A673 (cell line): ENCODE measurements around the gene PPAT. TPM values are rescaled to one million over a fixed set of nuclear protein-coding genes. Genes with fewer than 3 reads are reported as not detected.
A peak's percentile ranks its signal among the peaks of the same experiment; 100 is the strongest.

Experiments
- Bru-seq: library from RNA; stranded (reverse); fragments of 400-500 nt; gene quantifications from one replicate; lab custom pipeline; 2021; lab: Mats Ljungman, UMichigan
- BruChase-seq, 2 experiments: library from RNA; stranded (reverse); fragments of 400-500 nt; gene quantifications; one replicate each; lab custom pipeline; 2021; lab: Mats Ljungman, UMichigan
- BruUV-seq: library from RNA; stranded (reverse); fragments of 400-500 nt; replicated peaks from 2 replicates; lab custom pipeline; 2021; lab: Mats Ljungman, UMichigan
- CTCF ChIA-PET: fragments of 300-600 bp; sonication (Branson Sonifier 250); formaldehyde crosslinking; loops from one replicate; lab custom pipeline; 2022; ENCODE audit warnings: antibody characterized with exemption; lab: Charles Lee
- POLR2A ChIA-PET: fragments of 300-600 bp; sonication (Branson Sonifier 250); formaldehyde crosslinking; loops from one replicate; lab custom pipeline; 2022; ENCODE audit warnings: antibody characterized with exemption; ENCODE audit not compliant: low non-redundant PET; lab: Charles Lee
- DNase-seq: peaks from one replicate; pipeline ENCODE4 v3.0.0-alpha.2; 2015; ENCODE audit warnings: low spot score
- H3K27ac ChIP-seq: fragments of 200-600 bp; sonication (generic); 2 replicates; pipeline ENCODE4 v1.5.1; 2016; ENCODE audit warnings: mixed run types, low read depth, mild to moderate bottlenecking, mixed read lengths, antibody characterized with exemption, low read length; ENCODE audit not compliant: poor library complexity, severe bottlenecking
- H3K27me3 ChIP-seq: fragments of 200-600 bp; sonication (generic); replicated peaks from 2 replicates; pipeline ENCODE4 v1.6.1; 2017; ENCODE audit warnings: mixed run types, low read depth, mild to moderate bottlenecking, mixed read lengths, antibody characterized with exemption, low read length; ENCODE audit not compliant: insufficient read depth, poor library complexity
- H3K36me3 ChIP-seq: fragments of 200-600 bp; sonication (generic); 2 replicates; pipeline ENCODE4 v1.6.1; 2016; ENCODE audit warnings: mixed run types, mild to moderate bottlenecking, mixed read lengths, antibody characterized with exemption, low read length; ENCODE audit not compliant: insufficient read depth, poor library complexity, severe bottlenecking
- H3K4me1 ChIP-seq: fragments of 200-600 bp; sonication (generic); 2 replicates; pipeline ENCODE4 v1.6.1; 2017; ENCODE audit warnings: mixed run types, mild to moderate bottlenecking, mixed read lengths, antibody characterized with exemption, low read length; ENCODE audit not compliant: insufficient read depth, poor library complexity, severe bottlenecking
- H3K4me3 ChIP-seq: fragments of 200-600 bp; sonication (generic); 2 replicates; pipeline ENCODE4 v1.5.1; 2016; ENCODE audit warnings: low read depth, mixed run types, mild to moderate bottlenecking, mixed read lengths, low read length; ENCODE audit not compliant: poor library complexity, severe bottlenecking
- H3K9me3 ChIP-seq: fragments of 200-600 bp; sonication (generic); 2 replicates; pipeline ENCODE4 v1.6.1; 2016; ENCODE audit warnings: mixed run types, low read depth, mild to moderate bottlenecking, mixed read lengths, antibody characterized with exemption, low read length; ENCODE audit not compliant: poor library complexity, severe bottlenecking
- EZH2 ChIP-seq: fragments of 200-600 bp; sonication (generic); IDR thresholded peaks from 2 replicates; pipeline ENCODE4 v1.6.1; 2017; ENCODE audit warnings: borderline replicate concordance, low read depth, mild to moderate bottlenecking, mixed read lengths, antibody characterized with exemption, low read length; ENCODE audit not compliant: poor library complexity, severe bottlenecking
- intact Hi-C: fragments of 100-400 bp; cut with micrococcal nuclease; formaldehyde crosslinking; loops from one replicate; pipeline ENCODE4 v1.10.0; 2022; ENCODE audit not compliant: unreplicated experiment
- long read RNA-seq: library from polyadenylated mRNA; stranded (forward); transcript quantifications from one replicate; pipeline ENCODE4 v2.0.0, GENCODE V29; 2022
- total RNA-seq: library from RNA; stranded (reverse); gene quantifications from 2 replicates; pipeline ENCODE4 v1.2.3, GENCODE V29; 2021
- TF ChIP-seq, protein P1 (sequence below): fragments of 300-800, 200-600 bp; sonication (generic); conservative IDR thresholded peaks from 2 replicates; pipeline ENCODE4 v1.5.1; 2017; ENCODE audit warnings: low read depth, mild to moderate bottlenecking, antibody characterized with exemption, low read length, moderate library complexity, mixed read lengths

PPAT gene
- 38.6 and 41.6 TPM in 2 replicates for total RNA-seq
- percentile 82 among the genes with signal in this experiment for Bru-seq, nascent RNA
- BruChase-seq, experiment 1, labeled RNA remaining after a 2-hour chase, result percentile 78 among the genes with signal in this experiment
- BruChase-seq, experiment 2, labeled RNA remaining after a 6-hour chase, result percentile 79 among the genes with signal in this experiment
- long read RNA-seq, transcript PPAT-201 (11 exons, 3,682 nt), result major isoform, 82 of 96 reads
- long read RNA-seq, partial matches to known transcripts, result 5 of 96 reads
- long read RNA-seq, other reads (novel, unspliced or antisense), result 9 of 96 reads

DNA sequence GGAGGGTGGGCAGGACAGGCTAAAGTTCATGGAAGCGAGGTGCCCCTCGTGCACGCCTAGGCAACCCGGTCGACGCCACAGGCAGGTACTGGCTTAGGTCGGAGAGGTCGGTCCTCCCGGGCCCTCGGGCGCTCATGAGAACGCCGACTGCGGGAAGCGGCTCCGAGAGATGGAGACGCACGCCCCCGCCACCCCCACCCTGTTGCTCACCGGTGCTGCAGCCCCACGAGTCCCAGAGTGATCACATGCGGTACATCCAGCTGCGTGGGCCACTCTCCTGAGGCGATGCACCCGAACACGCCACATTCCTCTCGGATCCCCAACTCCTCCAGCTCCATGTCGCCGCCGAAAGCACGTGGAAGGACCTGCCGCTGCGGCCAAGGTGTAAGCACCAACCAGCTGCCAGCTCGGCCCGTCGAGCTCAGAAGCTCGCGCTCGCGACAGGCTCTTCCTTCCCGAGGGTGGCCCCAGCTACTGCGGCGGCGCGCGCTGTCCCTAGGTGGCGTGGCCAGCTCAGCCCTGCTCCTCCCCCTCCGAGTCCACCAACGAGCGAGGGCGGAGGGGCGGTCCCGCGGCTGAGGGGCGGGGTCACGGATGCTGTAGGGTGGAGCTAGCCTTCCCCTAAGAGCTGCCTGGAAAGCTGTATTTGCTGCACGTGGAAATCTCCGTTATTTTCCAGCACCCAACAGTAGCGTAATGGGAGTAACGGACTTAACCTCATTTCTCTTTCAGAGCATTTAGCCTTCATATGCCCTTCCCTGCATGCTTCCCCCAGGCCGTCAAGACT is at the start of gene PPAT:
Gene PPAT, minus strand, starts transcription at position 476 of the 787 bp plus-strand sequence. Its CDS starts 138 bp downstream, at position 338.
- H3K4me1 ChIP-seq, result peaks cover 10% of the 10 kb centered on the region

DNA sequence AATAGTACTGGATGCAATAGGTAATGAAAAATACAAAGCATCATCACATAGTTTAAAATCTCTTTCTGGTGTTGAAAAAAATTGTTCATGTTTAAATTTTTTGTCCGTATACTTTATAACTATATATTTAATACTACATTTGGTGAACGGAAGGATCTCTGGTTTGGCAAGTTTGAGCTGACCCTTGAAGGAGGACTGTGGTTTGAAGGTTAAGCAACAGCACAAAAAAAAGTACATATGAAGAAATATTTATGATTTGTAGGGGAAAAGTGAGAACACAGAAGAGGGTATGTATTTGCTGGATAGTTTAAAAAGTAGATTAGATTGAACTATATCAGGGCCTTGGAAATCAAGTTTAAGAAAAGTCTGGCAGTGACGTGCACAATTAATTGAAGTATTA is 45.3 kb upstream of the PPAT start:
- POLR2A ChIA-PET, result no interaction called here
- Histone ChIP-seq H3K27me3 (no peaks in the 10 kb centered on the region), H3K4me3 (no peak overlapping the region), H3K4me1 (no peaks in the 10 kb centered on the region), H3K27ac (no peak overlapping the region), H3K36me3 (peaks cover 14% of the 10 kb centered on the region), H3K9me3 (no peaks in the 10 kb centered on the region)
- no peak for DNase-seq
- CTCF ChIA-PET, result no interaction called here
- TF ChIP-seq EZH2, result no peak
- TF ChIP-seq, protein P1, sequence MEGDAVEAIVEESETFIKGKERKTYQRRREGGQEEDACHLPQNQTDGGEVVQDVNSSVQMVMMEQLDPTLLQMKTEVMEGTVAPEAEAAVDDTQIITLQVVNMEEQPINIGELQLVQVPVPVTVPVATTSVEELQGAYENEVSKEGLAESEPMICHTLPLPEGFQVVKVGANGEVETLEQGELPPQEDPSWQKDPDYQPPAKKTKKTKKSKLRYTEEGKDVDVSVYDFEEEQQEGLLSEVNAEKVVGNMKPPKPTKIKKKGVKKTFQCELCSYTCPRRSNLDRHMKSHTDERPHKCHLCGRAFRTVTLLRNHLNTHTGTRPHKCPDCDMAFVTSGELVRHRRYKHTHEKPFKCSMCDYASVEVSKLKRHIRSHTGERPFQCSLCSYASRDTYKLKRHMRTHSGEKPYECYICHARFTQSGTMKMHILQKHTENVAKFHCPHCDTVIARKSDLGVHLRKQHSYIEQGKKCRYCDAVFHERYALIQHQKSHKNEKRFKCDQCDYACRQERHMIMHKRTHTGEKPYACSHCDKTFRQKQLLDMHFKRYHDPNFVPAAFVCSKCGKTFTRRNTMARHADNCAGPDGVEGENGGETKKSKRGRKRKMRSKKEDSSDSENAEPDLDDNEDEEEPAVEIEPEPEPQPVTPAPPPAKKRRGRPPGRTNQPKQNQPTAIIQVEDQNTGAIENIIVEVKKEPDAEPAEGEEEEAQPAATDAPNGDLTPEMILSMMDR, result no peak
- intact Hi-C loops, result no loop called here
- no TSS peak for BruUV-seq

More for the DNA sequence above, at the start of gene PPAT:
- Histone ChIP-seq H3K27ac (peak within 1 kb of the TSS; percentile 93), H3K36me3 (no peaks in the 10 kb centered on the region), H3K27me3 (no peaks in the 10 kb centered on the region), H3K9me3 (no peaks in the 10 kb centered on the region), H3K4me3 (peak within 1 kb of the TSS; percentile 82)
- DNase-seq, result peak; percentile 94
- intact Hi-C loops, result no loop called here
- no peak for TF ChIP-seq EZH2
- TF ChIP-seq, protein P1, result no peak
- ChIA-PET POLR2A (interaction anchor here (0.5 kb wide), 1 partner anchor 1121 kb away, joined by 3 read pairs; no protein-coding TSS in a partner anchor), CTCF (no interaction called here)
- BruUV-seq, result no TSS peak

DNA sequence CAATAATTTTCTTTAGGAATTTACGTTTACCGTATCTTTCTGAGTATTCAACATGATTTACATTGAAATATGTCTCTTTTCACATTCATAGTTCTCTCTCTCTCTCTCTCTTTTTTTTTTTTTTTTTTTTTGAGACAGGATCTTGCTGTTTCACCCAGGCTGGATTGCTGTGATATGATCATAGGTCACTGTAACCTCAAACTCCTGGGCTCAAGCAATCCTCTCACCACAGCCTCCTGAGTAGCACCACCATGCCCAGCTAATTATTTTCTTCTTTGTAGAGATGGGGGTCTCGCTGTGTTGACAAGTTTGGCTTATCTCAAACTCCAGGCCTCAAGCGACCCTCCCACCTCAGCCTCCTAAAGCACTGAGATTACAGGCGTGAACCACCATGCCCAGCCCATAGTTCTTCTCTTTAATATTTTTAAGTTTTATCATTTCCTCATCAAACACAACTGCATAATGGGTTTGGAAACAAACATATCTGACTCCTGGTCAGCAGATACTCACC is 41.8 kb upstream of the PPAT start:
- ChIA-PET CTCF (no interaction called here), POLR2A (no interaction called here)
- Histone ChIP-seq H3K4me3 (no peak overlapping the region), H3K4me1 (no peaks in the 10 kb centered on the region), H3K9me3 (no peaks in the 10 kb centered on the region), H3K27me3 (no peaks in the 10 kb centered on the region), H3K36me3 (peaks cover 27% of the 10 kb centered on the region), H3K27ac (no peak overlapping the region)
- TF ChIP-seq, protein P1, result no peak
- no peak for TF ChIP-seq EZH2
- no TSS peak for BruUV-seq
- no peak for DNase-seq
- intact Hi-C loops, result no loop called here
